HepG2 (cell line): ENCODE measurements around the gene ATP2A3. TPM values are rescaled to one million over a fixed set of nuclear protein-coding genes. Genes with fewer than 3 reads are reported as not detected.

Experiments used
- ATAC-seq: fragments of 200-7000 bp; cut with Tn5 transposase; 3 replicates; pipeline ENCODE4 v1.9.1; 2020; ENCODE audit warnings: mild to moderate bottlenecking, moderate library complexity
- BruUV-seq: library from RNA; stranded (reverse); fragments of 400-500 nt; replicated peaks from 2 replicates; lab custom pipeline; 2021; lab: Mats Ljungman, UMichigan
- CTCF ChIA-PET: fragments of 300-600 bp; formaldehyde crosslinking; extraction: SDS; loops from one replicate; lab custom pipeline; 2021; ENCODE audit warnings: low total read pairs, inconsistent platforms, low intra/inter-chr PET ratio; lab: Yijun Ruan, JAX
- POLR2A ChIA-PET: fragments of 350-600 bp; sonication (Branson Sonifier 250); formaldehyde crosslinking; loops from one replicate; lab custom pipeline; 2020; ENCODE audit warnings: antibody characterized with exemption, inconsistent platforms; lab: Yijun Ruan, JAX
- DNase-seq: peaks from one replicate; pipeline ENCODE4 v3.0.0-alpha.2; 2015; ENCODE audit warnings: low spot score
- FAIRE-seq: peaks from 3 replicates; lab custom pipeline; 2011; peaks lifted over from hg19 to GRCh38; lab: Jason Lieb, UNC
- H2AFZ ChIP-seq: one replicate; pipeline ENCODE4 v1.6.1; 2011; ENCODE audit warnings: low read length, inconsistent platforms
- H3K27ac ChIP-seq: fragments of 300-600 bp; 3 replicates; pipeline ENCODE4 v1.8.0; 2011; ENCODE audit warnings: mixed run types, mild to moderate bottlenecking, mixed read lengths, low read length, inconsistent platforms; ENCODE audit not compliant: insufficient read depth; ENCODE audit errors: extremely low read length
- H3K27me3 ChIP-seq, 2 experiments: fragments of 200-600 bp in 1 of 2; 2 replicates in 1 of 2; 3 replicates in 1 of 2; pipeline versions ENCODE4 v1.6.0 to v1.8.0; 2011; ENCODE audit warnings: low read length in 2 of 2, mild to moderate bottlenecking in 2 of 2, moderate library complexity in 2 of 2, inconsistent platforms in 1 of 2; ENCODE audit not compliant: insufficient read depth in 2 of 2, control insufficient read depth in 1 of 2
- H3K36me3 ChIP-seq, 2 experiments: fragments of 200-600 bp in 1 of 2; replicated peaks in 1 of 2; 2 replicates in 1 of 2; 3 replicates in 1 of 2; pipeline versions ENCODE4 v1.5.1 to v1.8.0; 2011; ENCODE audit warnings: low read length in 2 of 2, inconsistent platforms in 1 of 2; ENCODE audit not compliant: insufficient read depth in 2 of 2, control insufficient read depth in 1 of 2
- H3K4me1 ChIP-seq: 2 replicates; pipeline ENCODE4 v1.5.1; 2012; ENCODE audit warnings: low read length, inconsistent platforms; ENCODE audit not compliant: insufficient read depth
- H3K4me2 ChIP-seq: 2 replicates; pipeline ENCODE4 v1.6.0; 2011; ENCODE audit warnings: low read depth, low read length, inconsistent platforms
- H3K4me3 ChIP-seq, 3 experiments: fragments of 200-600 bp in 1 of 3; sonication (generic), shearing (Covaris generic) in 1 of 3; replicated peaks in 1 of 3; 2 replicates each; pipeline ENCODE4 v1.5.1; 2011 to 2016; ENCODE audit warnings: low read length in 3 of 3, inconsistent platforms in 2 of 3, low read depth in 2 of 3, mild to moderate bottlenecking in 2 of 3, control low read depth in 1 of 3, mixed read lengths in 1 of 3; ENCODE audit not compliant: insufficient read depth in 1 of 3
- H3K79me2 ChIP-seq: one replicate; pipeline ENCODE4 v1.6.1; 2011; ENCODE audit warnings: low read length, inconsistent platforms; ENCODE audit not compliant: insufficient read depth
- H3K9ac ChIP-seq: 2 replicates; pipeline ENCODE4 v1.6.0; 2011; ENCODE audit warnings: mild to moderate bottlenecking, low read depth, low read length, inconsistent platforms; ENCODE audit not compliant: insufficient read depth
- H3K9me3 ChIP-seq: 2 replicates; pipeline ENCODE4 v1.5.1; 2012; ENCODE audit warnings: mild to moderate bottlenecking, low read length
- H4K20me1 ChIP-seq: 2 replicates; pipeline ENCODE4 v1.6.0; 2011; ENCODE audit warnings: inconsistent platforms, mild to moderate bottlenecking, low read length, moderate library complexity; ENCODE audit not compliant: insufficient read depth
- GABPB1 ChIP-seq: IDR thresholded peaks from 2 replicates; pipeline ENCODE4 v1.6.1; 2016; ENCODE audit warnings: mild to moderate bottlenecking, missing genetic modification reagents, moderate library complexity, missing compliant biosample characterization
- KAT7 ChIP-seq: IDR thresholded peaks from 2 replicates; pipeline ENCODE4 v1.6.1; 2018; ENCODE audit warnings: borderline replicate concordance, missing compliant biosample characterization
- RARG ChIP-seq: sonication (generic); formaldehyde crosslinking; IDR thresholded peaks from 2 replicates; pipeline ENCODE4 v1.4.0; 2020; ENCODE audit warnings: low read depth, mild to moderate bottlenecking, missing genetic modification reagents
- TAF1 ChIP-seq: sonication (generic); formaldehyde crosslinking; IDR thresholded peaks from 2 replicates; pipeline ENCODE4 v1.4.0; 2020; ENCODE audit warnings: missing genetic modification reagents
- ZFP41 ChIP-seq: sonication (generic); formaldehyde crosslinking; IDR thresholded peaks from 2 replicates; pipeline ENCODE4 v1.4.0; 2020; ENCODE audit warnings: mild to moderate bottlenecking, missing genetic modification reagents, borderline replicate concordance
- WGBS: methylation state at CpG from one replicate; pipeline ENCODE4 v1.1.6; 2017; ENCODE audit warnings: low lambda C conversion rate; 5-methylcytosine and 5-hydroxymethylcytosine counted together
- in situ Hi-C: cut with HindIII; loops from 2 replicates; pipeline ENCODE4 v1.10.0; 2017; ENCODE audit warnings: low pct_unique_long_range_greater_than_20kb; ENCODE audit not compliant: extremely low pct_ligation_motif_present
- intact Hi-C: fragments of 100-400 bp; cut with micrococcal nuclease; formaldehyde crosslinking; loops from one replicate; pipeline ENCODE4 v1.10.0; 2022; ENCODE audit not compliant: unreplicated experiment
- polyA plus RNA-seq, 8 experiments: library from polyadenylated mRNA; depleted of rRNA in 3 of 8; stranded (reverse) in 7 of 8; unstranded in 1 of 8; fragments of >200 nt; fragmentation: Illumina TruSeq in 4 of 8; extraction: Trizol in 4 of 8; gene quantifications; 2 replicates each; pipeline versions ENCODE4 v1.2.1 to v1.2.3, GENCODE V29; 2011 to 2016; ENCODE audit warnings: low read depth in 4 of 8, missing spikeins in 1 of 8, mixed read lengths in 1 of 8; ENCODE audit not compliant: insufficient read depth in 1 of 8
- total RNA-seq, 5 experiments: library from RNA; depleted of rRNA; stranded (reverse); fragments of >200 nt; fragmentation: Illumina TruSeq; extraction: Trizol; gene quantifications; 2 replicates each; pipeline ENCODE4 v1.2.3, GENCODE V29; 2016; ENCODE audit warnings: low read depth in 1 of 5
- TF ChIP-seq, protein P1 (sequence below): sonication (generic); formaldehyde crosslinking; IDR thresholded peaks from 2 replicates; pipeline ENCODE4 v1.5.0; 2020; ENCODE audit warnings: mild to moderate bottlenecking, low read depth, missing genetic modification reagents, borderline replicate concordance
- TF ChIP-seq, protein P2 (sequence below): IDR thresholded peaks from 2 replicates; pipeline ENCODE4 v1.6.1; 2016; ENCODE audit warnings: low read depth, missing genetic modification reagents, missing compliant biosample characterization
- TF ChIP-seq, protein P3 (sequence below): sonication (generic); formaldehyde crosslinking; conservative IDR thresholded peaks from 2 replicates; pipeline ENCODE4 v1.4.0; 2020; ENCODE audit warnings: missing genetic modification reagents

Gene ATP2A3
- total and polyA plus RNA-seq, 2 of the 13 experiments (the other 11 are each of a cell fraction or from before 2014, with no cell fraction given): 0.07 TPM; not detected in 1

DNA sequence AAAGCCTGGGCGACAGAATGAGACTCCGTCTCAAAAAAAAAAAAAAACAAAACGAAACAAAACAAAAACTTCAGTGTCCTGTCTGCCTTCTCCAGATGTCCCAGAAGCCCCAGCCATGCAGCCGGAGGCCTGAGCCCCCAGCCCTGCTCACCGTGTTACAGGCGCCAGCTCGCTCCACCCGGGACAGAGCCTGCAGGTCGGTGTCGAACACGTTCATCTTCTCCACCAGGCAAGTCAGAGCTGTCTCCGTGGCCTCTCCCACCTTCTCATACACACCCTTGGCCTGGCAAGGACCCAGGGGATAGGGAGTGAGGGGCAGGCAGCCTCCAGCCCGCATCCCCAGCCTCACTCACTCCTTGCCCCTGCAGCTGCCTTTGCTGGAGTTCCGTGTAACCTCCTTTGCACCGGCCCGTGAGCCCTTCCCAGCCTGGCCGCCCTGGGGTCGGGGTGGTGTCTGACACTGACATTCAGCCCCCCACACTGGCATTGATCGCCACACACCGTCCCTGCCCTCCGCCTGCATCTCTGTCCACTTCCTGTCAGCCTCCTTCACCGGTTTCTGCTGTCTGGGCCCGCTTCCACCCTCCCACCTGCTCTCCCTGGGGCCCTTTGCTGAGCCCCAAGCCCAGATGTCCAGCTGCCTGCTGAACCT is 20.9 kb downstream of the ATP2A3 start:
- no peaks in the 10 kb centered on the region for H3K36me3 ChIP-seq
- intact Hi-C loops: no loop called here
- DNase-seq: no peak
- no peak overlapping the region for H3K27ac ChIP-seq
- no peaks in the 10 kb centered on the region for H4K20me1 ChIP-seq
- FAIRE-seq: no peak
- no peak overlapping the region for H3K4me3 ChIP-seq
- peak; percentile 23; the same call in 1 of the 2 replicates for TF ChIP-seq GABPB1
- TF ChIP-seq, protein P1, sequence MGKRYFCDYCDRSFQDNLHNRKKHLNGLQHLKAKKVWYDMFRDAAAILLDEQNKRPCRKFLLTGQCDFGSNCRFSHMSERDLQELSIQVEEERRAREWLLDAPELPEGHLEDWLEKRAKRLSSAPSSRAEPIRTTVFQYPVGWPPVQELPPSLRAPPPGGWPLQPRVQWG (CRISPR knock-in tag): no peak
- no peaks in the 10 kb centered on the region for H3K9me3 ChIP-seq
- no peak overlapping the region; the same call in 1 of the 2 replicates for H3K4me2 ChIP-seq
- ATAC-seq: no peak; the same call in 2 of the 3 replicates
- ChIA-PET CTCF (no interaction called here), POLR2A (no interaction called here)
- no TSS peak for BruUV-seq
- H3K9ac ChIP-seq: no peak overlapping the region
- H2AFZ ChIP-seq: no peak overlapping the region
- 55% methylated on average over 15 of the region's 23 CpGs for WGBS
- peaks cover 15% of the 10 kb centered on the region; the same call in 1 of the 2 replicates for H3K4me1 ChIP-seq
- H3K79me2 ChIP-seq: no peaks in the 10 kb centered on the region
- H3K27me3 ChIP-seq: peaks cover 4 to 28% of the 10 kb centered on the region in 2 experiments; a peak in 3 of 5 replicates
- in situ Hi-C loops: no loop called here

DNA sequence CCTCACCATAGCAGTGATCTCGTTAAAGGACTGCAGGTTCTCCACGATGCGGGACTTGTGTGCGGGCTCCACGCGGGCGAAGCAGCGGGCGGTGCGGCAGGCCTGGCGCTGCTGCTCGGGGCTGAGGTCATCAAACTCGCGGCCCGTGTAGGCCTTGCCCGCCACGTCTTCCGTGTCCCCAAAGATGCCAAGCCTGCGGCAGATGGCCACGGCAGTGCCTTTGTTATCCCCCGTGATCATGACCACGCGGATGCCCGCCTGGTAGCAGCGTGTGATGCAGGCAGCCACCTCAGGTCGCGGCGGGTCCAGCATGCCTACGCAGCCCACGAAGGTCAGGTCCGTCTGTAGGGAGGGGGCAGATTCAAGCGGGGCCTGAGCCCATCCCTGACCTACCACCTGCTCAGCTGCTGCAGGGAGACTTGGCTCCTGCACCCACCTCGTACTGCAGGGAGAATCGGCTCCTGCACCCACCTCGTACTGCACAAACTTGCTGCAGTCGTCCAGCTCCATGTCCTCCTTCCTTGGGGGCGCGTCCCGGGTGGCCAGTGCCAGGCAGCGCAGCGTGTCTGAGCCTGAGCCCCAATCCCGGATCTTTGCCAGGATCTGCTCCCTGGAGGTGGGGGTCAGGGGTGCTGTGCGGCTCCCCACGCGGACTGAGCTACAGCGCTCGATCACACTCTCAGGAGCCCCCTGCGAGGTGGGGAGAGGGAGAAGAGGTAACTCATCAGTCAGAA is 23.1 kb downstream of the ATP2A3 start:
- no TSS peak for BruUV-seq
- TF ChIP-seq, protein P2, sequence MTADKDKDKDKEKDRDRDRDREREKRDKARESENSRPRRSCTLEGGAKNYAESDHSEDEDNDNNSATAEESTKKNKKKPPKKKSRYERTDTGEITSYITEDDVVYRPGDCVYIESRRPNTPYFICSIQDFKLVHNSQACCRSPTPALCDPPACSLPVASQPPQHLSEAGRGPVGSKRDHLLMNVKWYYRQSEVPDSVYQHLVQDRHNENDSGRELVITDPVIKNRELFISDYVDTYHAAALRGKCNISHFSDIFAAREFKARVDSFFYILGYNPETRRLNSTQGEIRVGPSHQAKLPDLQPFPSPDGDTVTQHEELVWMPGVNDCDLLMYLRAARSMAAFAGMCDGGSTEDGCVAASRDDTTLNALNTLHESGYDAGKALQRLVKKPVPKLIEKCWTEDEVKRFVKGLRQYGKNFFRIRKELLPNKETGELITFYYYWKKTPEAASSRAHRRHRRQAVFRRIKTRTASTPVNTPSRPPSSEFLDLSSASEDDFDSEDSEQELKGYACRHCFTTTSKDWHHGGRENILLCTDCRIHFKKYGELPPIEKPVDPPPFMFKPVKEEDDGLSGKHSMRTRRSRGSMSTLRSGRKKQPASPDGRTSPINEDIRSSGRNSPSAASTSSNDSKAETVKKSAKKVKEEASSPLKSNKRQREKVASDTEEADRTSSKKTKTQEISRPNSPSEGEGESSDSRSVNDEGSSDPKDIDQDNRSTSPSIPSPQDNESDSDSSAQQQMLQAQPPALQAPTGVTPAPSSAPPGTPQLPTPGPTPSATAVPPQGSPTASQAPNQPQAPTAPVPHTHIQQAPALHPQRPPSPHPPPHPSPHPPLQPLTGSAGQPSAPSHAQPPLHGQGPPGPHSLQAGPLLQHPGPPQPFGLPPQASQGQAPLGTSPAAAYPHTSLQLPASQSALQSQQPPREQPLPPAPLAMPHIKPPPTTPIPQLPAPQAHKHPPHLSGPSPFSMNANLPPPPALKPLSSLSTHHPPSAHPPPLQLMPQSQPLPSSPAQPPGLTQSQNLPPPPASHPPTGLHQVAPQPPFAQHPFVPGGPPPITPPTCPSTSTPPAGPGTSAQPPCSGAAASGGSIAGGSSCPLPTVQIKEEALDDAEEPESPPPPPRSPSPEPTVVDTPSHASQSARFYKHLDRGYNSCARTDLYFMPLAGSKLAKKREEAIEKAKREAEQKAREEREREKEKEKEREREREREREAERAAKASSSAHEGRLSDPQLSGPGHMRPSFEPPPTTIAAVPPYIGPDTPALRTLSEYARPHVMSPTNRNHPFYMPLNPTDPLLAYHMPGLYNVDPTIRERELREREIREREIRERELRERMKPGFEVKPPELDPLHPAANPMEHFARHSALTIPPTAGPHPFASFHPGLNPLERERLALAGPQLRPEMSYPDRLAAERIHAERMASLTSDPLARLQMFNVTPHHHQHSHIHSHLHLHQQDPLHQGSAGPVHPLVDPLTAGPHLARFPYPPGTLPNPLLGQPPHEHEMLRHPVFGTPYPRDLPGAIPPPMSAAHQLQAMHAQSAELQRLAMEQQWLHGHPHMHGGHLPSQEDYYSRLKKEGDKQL (CRISPR knock-in tag): no peak
- TF ChIP-seq, protein P3, sequence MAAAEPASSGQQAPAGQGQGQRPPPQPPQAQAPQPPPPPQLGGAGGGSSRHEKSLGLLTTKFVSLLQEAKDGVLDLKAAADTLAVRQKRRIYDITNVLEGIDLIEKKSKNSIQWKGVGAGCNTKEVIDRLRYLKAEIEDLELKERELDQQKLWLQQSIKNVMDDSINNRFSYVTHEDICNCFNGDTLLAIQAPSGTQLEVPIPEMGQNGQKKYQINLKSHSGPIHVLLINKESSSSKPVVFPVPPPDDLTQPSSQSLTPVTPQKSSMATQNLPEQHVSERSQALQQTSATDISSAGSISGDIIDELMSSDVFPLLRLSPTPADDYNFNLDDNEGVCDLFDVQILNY (CRISPR knock-in tag): no peak
- no peak for TF ChIP-seq TAF1 (CRISPR knock-in tag)
- no peak for TF ChIP-seq RARG (CRISPR knock-in tag)
- TF ChIP-seq ZFP41 (CRISPR knock-in tag): no peak
- no peak for TF ChIP-seq KAT7

More for the DNA sequence above, 23.1 kb downstream of the ATP2A3 start:
- H3K27ac ChIP-seq: no peak overlapping the region
- H3K4me3 ChIP-seq: no peak overlapping the region
- WGBS: 68% methylated on average over 29 of the region's 48 CpGs
- no peak for DNase-seq
- H3K36me3 ChIP-seq: no peaks in the 10 kb centered on the region
- no peak for ATAC-seq
- H3K9ac ChIP-seq: no peak overlapping the region
- POLR2A ChIA-PET: no interaction called here
- peaks cover 3 to 28% of the 10 kb centered on the region in 2 experiments; a peak in 3 of 5 replicates for H3K27me3 ChIP-seq
- peaks cover 21% of the 10 kb centered on the region for H3K4me1 ChIP-seq
- no peaks in the 10 kb centered on the region for H4K20me1 ChIP-seq
- in situ Hi-C loops (no loop called here), intact Hi-C loops (no loop called here)
- no peak for FAIRE-seq
- H3K79me2 ChIP-seq: no peaks in the 10 kb centered on the region
- H3K4me2 ChIP-seq: no peak overlapping the region
- no peak overlapping the region for H2AFZ ChIP-seq
- no peaks in the 10 kb centered on the region for H3K9me3 ChIP-seq
- CTCF ChIA-PET: no interaction called here
